Mesodermal cell (in vitro differentiated cells): Measurements from ENCODE around the gene GOLGA3.
A peak's percentile ranks its signal among the peaks of the same experiment; 100 is the strongest.
"Not testable (repeated sequence)": the region's sequence is repeated elsewhere in the genome, so short reads cannot be mapped to it uniquely, and the experiment has no call there.

Experiments
- H3K27ac ChIP-seq: 2 replicates; pipeline ENCODE4 v1.7.0; 2013; ENCODE audit warnings: mild to moderate bottlenecking, low read depth, low read length, moderate library complexity; ENCODE audit not compliant: severe bottlenecking
- H3K36me3 ChIP-seq: 2 replicates; pipeline ENCODE4 v1.7.1; 2013; ENCODE audit warnings: mild to moderate bottlenecking, low read length, moderate library complexity; ENCODE audit not compliant: control insufficient read depth, insufficient read depth
- H3K4me1 ChIP-seq: one replicate; pipeline ENCODE4 v1.7.1; 2013; ENCODE audit warnings: mild to moderate bottlenecking, low read length; ENCODE audit not compliant: insufficient read depth, control insufficient read depth, poor library complexity, severe bottlenecking
- H3K4me3 ChIP-seq: 2 replicates; pipeline ENCODE4 v1.7.0; 2013; ENCODE audit warnings: low read length, control low read depth, mild to moderate bottlenecking; ENCODE audit not compliant: insufficient read depth, poor library complexity, severe bottlenecking; ENCODE audit errors: extremely low read depth
- H3K9me3 ChIP-seq: 2 replicates; pipeline ENCODE4 v1.7.1; 2013; ENCODE audit warnings: mild to moderate bottlenecking, low read length, moderate library complexity; ENCODE audit not compliant: control insufficient read depth
- WGBS, 2 experiments: methylation state at CpG; one replicate each; pipeline ENCODE4 v1.1.5; 2013; ENCODE audit warnings: missing lambda C conversion rate in 2 of 2; ENCODE audit not compliant: insufficient coverage in 2 of 2; 5-methylcytosine and 5-hydroxymethylcytosine counted together

The GOLGA3 gene

DNA sequence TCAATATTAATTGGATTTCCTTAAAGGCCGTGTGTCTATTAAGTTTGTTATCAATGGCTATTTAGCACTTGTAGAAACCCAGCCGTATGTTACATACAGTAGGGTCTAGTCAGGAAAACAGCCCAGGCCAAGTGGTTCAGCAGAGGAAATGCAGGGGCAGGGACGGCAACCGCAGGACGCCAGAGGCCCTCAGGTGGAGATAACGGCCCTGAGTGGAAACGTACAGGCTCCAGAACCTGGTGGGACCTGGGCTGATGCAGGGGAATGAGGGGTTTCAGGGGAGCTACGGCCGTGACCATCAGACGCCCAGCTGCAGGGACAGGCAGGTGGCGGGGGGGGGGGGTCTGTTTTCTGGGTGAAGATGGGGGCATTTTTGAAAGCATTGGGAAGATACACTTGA is 63.3 kb downstream of the GOLGA3 start:
- H3K36me3 ChIP-seq = peaks cover 23% of the 10 kb centered on the region
- 95% methylated on average over 6 to 10 of the region's 11 CpGs for WGBS, 2 experiments

DNA sequence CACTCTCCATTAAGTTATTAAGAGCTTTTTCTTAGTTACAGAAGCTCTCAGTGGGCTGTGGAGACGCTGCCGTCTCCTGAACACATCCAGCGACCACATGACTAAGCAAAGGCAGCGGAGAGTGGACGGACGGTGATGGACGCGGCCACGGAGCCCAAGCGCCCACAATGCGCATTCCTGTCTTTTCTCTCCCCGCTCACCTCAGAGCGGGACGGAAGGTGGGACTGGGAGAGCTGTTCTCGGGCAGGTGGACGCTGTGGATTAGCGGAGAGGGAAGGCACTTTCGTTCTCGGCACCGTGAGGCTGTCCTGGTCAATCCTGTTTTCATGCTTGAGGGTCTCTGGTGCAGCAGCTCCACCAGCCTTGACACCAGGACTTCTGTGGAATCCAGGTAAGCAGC is 64.4 kb downstream of the GOLGA3 start:
- Histone ChIP-seq H3K4me3 (no peak overlapping the region), H3K4me1 (peaks cover 7% of the 10 kb centered on the region), H3K9me3 (no peaks in the 10 kb centered on the region), H3K27ac (no peak overlapping the region), H3K36me3 (peaks cover 14% of the 10 kb centered on the region)
- 95 to 96% methylated on average over 17 to 20 of the region's 20 CpGs for WGBS, 2 experiments

More for the DNA sequence above, 63.3 kb downstream of the GOLGA3 start:
- Histone ChIP-seq H3K4me1 (peaks cover 7% of the 10 kb centered on the region), H3K4me3 (no peak overlapping the region), H3K9me3 (no peaks in the 10 kb centered on the region), H3K27ac (no peak overlapping the region)

DNA sequence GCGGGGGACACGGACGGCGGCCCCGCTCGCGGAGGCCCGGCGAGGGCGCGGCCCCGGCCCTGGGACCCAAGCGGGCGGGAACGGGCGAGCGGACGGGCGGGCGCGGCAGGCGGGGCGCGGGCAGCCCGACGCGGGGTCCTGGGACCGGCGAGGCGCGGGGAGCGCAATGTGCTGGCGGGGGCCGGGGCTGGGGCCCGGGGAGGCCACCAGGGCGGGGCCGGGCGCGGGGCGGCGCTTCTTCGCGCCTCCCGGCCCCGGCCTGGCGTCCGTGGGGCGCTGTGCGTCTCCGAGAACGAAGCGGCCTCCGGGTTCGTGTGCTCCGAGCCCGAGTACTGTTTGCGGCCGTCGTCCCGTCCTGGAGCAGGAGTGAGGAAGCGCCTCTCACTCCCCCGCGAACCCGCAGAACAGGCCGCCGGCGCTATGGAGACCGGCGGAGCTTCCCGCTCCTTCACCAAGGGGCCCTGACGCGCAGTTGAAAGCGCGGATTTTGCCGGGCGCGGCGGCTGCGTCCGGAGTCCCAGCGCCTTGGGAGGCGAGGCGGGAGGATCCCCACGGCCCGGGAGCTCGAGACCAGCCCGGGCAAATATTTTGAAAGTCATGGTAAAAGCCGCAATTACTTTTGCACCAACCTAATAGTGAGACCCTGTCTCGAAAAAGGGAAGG is 66.6 kb downstream of the GOLGA3 start:
- WGBS, 2 experiments = 0 to 1% methylated on average over 56 to 62 of the region's 89 CpGs

DNA sequence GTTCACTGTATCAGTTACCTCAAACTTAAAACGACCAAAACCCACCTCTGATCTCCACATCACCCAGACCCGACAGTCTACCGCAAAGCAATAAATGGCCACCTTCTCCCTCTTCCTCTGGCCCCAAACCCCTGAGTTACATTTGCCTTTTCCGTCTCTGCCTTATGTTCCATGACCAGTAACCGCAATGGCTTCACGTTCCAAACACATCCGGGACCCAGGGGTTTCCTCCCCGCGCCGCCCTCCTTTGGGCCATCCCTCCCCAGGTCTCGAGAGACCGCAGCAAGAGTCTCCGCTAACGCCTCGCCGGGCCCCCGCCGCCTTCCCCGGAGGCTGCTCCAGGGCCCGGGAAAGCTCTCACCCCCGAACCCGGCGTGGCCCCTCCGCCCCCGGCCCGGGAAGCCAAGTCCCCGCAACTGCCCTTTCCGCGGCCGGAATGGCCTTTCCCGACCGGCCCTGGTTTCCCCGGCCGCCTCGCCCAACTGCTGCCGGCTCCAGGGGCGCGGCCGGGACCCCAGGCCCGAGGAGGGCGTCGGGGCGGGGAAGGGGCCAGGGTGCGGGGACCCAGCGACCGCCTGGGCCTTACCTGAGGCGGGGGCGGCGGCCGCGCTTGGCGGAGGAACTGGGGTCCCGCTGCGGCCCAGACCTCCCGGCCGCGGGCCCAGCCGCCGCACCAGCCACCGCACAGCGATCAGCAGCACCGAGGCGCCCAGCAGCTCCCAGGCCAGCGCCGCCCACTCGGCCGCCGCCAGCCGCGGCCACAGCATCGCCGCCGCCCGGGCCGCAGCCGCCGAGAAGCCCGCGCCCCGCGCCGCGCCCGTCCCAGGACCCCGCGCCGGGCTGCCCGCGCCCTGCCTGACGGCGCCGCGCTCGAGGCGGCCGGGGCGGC is 67.4 kb downstream of the GOLGA3 start, which contains the start of gene ANKLE2:
TSS of gene ANKLE2 (minus strand) at position 801 of the 889 bp plus-strand sequence. CDS start at position 767, 34 bp downstream.
- H3K4me3 ChIP-seq = peak within 1 kb of the TSS; percentile 91
- peaks cover 37% of the 10 kb centered on the region for H3K36me3 ChIP-seq
- peak within 1 kb of the TSS; percentile 96 for H3K27ac ChIP-seq
- H3K9me3 ChIP-seq = no peaks in the 10 kb centered on the region
- H3K4me1 ChIP-seq = peaks cover 4% of the 10 kb centered on the region
- WGBS, 2 experiments = 0% methylated on average over 77 to 89 of the region's 97 CpGs

More for the DNA sequence above, 66.6 kb downstream of the GOLGA3 start:
- peak overlapping the region; percentile 69 for H3K4me3 ChIP-seq
- H3K36me3 ChIP-seq = peaks cover 29% of the 10 kb centered on the region
- peaks cover 7% of the 10 kb centered on the region for H3K4me1 ChIP-seq
- peak overlapping the region; percentile 96 for H3K27ac ChIP-seq
- H3K9me3 ChIP-seq = no peaks in the 10 kb centered on the region

DNA sequence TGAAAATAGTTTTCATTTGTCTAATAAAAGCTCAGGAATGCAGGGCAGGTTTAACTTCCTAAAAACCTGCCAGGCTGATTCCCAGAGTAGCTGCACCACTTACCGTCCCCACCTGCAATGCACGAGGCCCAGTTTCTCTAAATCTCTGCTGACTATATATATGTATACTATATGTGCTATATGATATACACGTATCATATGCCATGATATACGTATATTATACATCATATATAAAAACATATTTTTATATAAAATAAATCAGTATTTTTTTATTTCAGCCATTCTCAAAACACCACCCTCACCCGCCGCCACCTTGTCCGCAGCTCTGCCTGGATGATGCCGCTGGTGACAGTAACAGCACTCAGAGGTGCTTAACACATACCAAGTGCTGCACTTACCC is 69.3 kb downstream of the GOLGA3 start:
- 96% methylated on average over 4 of the region's 8 CpGs; no CpG with 5 or more reads in 1 of the 2 experiments for WGBS, 2 experiments

DNA sequence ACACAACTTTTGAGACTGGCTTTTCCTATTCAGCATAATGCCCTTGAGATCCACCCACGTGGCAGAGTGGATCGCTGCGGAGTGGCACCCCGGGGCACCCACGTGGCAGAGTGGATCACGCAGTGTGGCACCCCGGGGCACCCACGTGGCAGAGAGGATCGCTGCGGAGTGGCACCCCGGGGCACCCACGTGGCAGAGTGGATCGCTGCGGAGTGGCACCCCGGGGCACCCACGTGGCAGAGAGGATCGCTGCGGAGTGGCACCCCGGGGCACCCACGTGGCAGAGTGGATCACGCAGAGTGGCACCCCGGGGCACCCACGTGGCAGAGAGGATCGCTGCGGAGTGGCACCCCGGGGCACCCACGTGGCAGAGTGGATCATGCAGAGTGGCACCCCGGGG is 69.8 kb downstream of the GOLGA3 start:
- 92 to 95% methylated on average over 16 to 18 of the region's 28 CpGs for whole genome bisulfite sequencing, 2 experiments
- H3K36me3 ChIP-seq = peaks cover 53% of the 10 kb centered on the region
- H3K4me1 ChIP-seq, H3K27ac ChIP-seq, H3K9me3 ChIP-seq, H3K4me3 ChIP-seq: not testable (repeated sequence)

More for the DNA sequence above, 69.3 kb downstream of the GOLGA3 start:
- peaks cover 4% of the 10 kb centered on the region for H3K4me1 ChIP-seq
- H3K9me3 ChIP-seq = no peaks in the 10 kb centered on the region
- H3K36me3 ChIP-seq = peaks cover 50% of the 10 kb centered on the region
- H3K27ac ChIP-seq = no peak overlapping the region
- no peak overlapping the region for H3K4me3 ChIP-seq

DNA sequence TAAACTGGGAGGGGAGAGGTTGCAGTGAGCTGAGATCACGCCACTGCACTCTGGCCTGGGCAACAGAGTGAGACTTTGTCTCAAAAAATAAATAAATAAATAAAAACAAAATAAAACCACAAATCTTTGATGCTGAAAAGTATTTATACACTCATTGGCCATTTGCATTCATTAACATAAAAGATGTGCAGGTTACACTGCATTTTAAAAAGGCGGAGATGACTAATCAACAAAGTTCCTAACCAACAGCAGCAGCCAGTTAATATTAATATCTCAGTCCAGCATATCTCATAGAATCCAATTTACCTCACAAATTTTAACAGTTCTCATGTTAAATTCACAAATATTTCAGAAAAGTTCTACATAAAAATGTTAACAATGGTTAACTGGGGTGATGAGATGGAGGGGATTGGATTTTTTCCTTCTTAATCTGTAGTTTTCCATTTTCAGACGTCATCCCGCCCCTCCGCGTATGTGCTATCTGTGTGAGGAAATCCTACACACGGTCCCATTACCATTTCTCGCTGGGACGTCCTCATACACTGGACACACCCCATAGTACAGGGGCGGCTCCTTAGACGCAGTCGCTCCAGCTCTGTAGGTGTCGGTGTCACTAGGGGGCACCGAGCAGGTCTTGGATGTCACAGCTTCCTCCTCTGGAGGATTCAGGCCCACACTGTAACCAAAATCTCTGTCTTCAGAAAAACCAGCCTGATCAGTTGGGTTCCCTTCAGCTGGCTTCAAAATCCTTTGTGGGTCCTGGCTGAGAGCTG is 74.3 kb downstream of the GOLGA3 start:
- WGBS, 2 experiments = 90 to 96% methylated on average over 8 of the region's 14 CpGs

DNA sequence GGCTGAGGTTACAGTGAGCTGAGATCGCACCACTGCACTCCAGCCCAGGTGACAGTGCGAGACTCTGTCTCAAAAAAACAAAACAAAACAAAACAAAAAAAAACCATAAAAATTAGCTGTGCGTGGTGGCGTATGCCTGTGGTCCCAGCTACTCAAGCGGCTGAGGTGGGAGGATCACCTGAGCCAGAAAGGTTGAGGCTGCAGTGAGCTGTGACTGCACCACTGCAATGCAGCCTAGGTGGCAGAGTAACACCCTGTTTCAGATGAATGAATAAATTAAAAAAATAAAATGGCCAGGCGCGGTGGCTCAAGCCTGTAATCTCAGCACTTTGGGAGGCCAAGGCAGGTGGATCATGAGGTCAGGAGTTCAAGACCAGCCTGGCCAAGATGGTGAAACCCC is 75.0 kb downstream of the GOLGA3 start:
- 96 to 99% methylated on average over 5 to 6 of the region's 7 CpGs for WGBS, 2 experiments
- H3K9me3 ChIP-seq, H3K4me3 ChIP-seq, H3K27ac ChIP-seq, H3K4me1 ChIP-seq: not testable (repeated sequence)
- H3K36me3 ChIP-seq = peaks cover 95% of the 10 kb centered on the region

More for the DNA sequence above, 74.3 kb downstream of the GOLGA3 start:
- no peak overlapping the region for H3K4me3 ChIP-seq
- H3K4me1 ChIP-seq = peaks cover 4% of the 10 kb centered on the region
- H3K9me3 ChIP-seq = no peaks in the 10 kb centered on the region
- H3K27ac ChIP-seq = no peak overlapping the region
- peaks cover 96% of the 10 kb centered on the region for H3K36me3 ChIP-seq

DNA sequence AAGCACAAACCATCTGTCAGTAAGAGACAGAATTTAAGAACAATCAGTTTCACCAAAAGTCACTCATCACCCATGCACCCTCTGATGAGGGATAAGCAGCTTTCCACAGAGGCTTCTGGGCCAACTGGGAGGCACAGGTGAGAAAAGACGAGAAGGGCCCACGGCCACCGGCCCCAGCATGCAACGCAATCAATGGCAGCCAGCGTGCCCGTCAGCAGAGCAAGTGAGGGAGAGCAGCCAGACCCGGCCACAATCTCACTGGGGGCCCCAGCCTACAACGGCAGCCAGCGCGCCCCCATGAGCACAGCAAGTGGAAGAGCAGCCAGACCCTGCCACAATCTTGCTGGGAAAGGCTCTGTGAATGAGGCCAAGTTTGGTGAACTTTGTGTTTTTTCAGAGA is 80.3 kb downstream of the GOLGA3 start:
- no peaks in the 10 kb centered on the region for H3K9me3 ChIP-seq
- no peak overlapping the region for H3K27ac ChIP-seq
- peaks cover 98% of the 10 kb centered on the region for H3K36me3 ChIP-seq
- H3K4me1 ChIP-seq = no peaks in the 10 kb centered on the region
- H3K4me3 ChIP-seq = no peak overlapping the region
- 92 to 96% methylated on average over 10 of the region's 10 CpGs for WGBS, 2 experiments

DNA sequence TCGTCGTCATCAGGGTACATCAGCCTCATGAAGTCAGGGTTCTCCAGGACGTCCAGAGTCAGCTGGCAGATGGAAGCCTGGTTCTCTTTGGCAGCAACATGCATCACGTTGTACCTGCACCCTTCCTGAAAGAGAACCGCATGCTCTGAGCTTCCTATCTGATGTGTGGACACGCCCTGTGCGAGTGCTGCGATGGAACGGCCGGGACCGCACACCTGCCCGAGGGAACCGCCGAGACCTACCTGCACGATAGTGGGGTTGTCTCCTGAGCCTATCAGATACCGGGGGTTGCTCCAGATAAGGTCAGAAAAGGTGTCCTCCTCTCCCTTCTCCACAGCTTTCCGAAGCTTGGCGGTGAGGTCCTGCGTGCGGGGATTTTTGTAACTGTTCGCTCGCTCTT is 80.8 kb downstream of the GOLGA3 start:
- peaks cover 98% of the 10 kb centered on the region for H3K36me3 ChIP-seq
- no peaks in the 10 kb centered on the region for H3K4me1 ChIP-seq
- H3K9me3 ChIP-seq = no peaks in the 10 kb centered on the region
- H3K27ac ChIP-seq = no peak overlapping the region
- no peak overlapping the region for H3K4me3 ChIP-seq
- WGBS, 2 experiments = 97 to 98% methylated on average over 22 of the region's 22 CpGs
